ENCODE results near the gene FADS3.

FADS3 gene

GRCh38 chr11:61907871-61908729 is 16.8 kb upstream of the FADS3 start:
- no peaks in the 10 kb centered on the region for H3K27me3 ChIP-seq (ENCODE audit: insufficient read depth, insufficient read length)
- H3K9me3 ChIP-seq (ENCODE audit: insufficient read depth, low read length): no peaks in the 10 kb centered on the region
- no peak for DNase-seq (ENCODE audit: low read depth, low spot score)
- no peak overlapping the region for H3K4me3 ChIP-seq (ENCODE audit: insufficient read length, low read depth)
- no peak overlapping the region for H3K9ac ChIP-seq (ENCODE audit: insufficient read length, low read depth)
- H3K36me3 ChIP-seq (ENCODE audit: insufficient read depth, insufficient read length, low read length): no peaks in the 10 kb centered on the region
- peaks cover 24% of the 10 kb centered on the region for H3K4me1 ChIP-seq (ENCODE audit: insufficient read depth, insufficient read length)
- TF ChIP-seq SUZ12 (IDR thresholded peaks at IDR 0.05; ENCODE audit: extremely low read depth, insufficient read depth, insufficient read length) (no peak), ZNF274 (IDR thresholded peaks at IDR 0.05; ENCODE audit: low read depth, low read length) (no peak), YY1 (IDR thresholded peaks at IDR 0.05; ENCODE audit: insufficient read depth, insufficient read length) (no peak)

DNA sequence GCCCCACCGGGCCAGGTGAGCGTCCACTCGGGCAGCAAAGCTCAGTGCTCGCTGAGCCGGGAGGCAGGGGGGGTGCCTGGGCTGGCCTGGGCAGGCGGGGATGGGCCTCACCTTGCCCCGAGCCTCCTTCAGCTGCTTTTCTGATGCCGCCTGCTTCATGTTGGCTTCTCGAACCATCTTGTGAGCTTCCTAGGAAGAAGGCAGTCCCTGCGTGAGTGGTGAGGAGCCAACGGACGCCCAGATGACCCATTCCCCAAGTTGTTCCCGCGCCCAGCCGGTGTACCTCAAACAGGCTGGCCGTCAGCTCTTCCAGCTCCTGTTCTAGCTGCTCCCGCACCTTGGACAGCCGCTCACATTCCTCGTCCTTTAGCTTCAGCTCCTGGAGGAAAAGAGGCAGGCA is 15.9 kb upstream of the FADS3 start:
- Histone ChIP-seq H3K4me3 (ENCODE audit: insufficient read length, low read depth) (no peak overlapping the region), H3K9me3 (ENCODE audit: insufficient read depth, low read length) (no peaks in the 10 kb centered on the region), H3K36me3 (ENCODE audit: insufficient read depth, insufficient read length, low read length) (no peaks in the 10 kb centered on the region), H3K9ac (ENCODE audit: insufficient read length, low read depth) (no peak overlapping the region), H3K4me1 (ENCODE audit: insufficient read depth, insufficient read length) (peaks cover 32% of the 10 kb centered on the region), H3K27me3 (ENCODE audit: insufficient read depth, insufficient read length) (no peaks in the 10 kb centered on the region)
- no peak for DNase-seq (ENCODE audit: low read depth, low spot score)
- TF ChIP-seq YY1 (IDR thresholded peaks at IDR 0.05; ENCODE audit: insufficient read depth, insufficient read length): no peak
- TF ChIP-seq SUZ12 (IDR thresholded peaks at IDR 0.05; ENCODE audit: extremely low read depth, insufficient read depth, insufficient read length): no peak
- TF ChIP-seq ZNF274 (IDR thresholded peaks at IDR 0.05; ENCODE audit: low read depth, low read length): no peak

DNA sequence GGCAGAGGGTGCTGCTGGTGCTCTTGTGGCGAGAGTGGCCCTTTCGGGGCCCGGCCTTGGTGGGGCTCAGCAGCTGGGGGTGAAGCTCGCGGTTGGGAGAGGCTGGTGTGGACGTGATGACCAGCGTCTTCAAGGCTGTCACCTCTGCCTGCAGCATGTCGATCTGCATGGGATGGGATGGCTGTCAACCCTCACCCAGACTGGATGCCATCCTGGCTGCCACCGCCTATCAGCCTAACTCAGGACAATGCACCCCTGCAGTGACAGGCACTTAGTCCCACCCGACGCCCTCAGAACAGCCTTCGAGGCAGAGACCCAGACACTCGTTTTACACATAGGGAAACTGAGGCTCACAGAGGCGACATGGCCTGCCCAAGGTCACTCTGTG is 15.2 kb upstream of the FADS3 start:
- peaks cover 33% of the 10 kb centered on the region for H3K4me1 ChIP-seq (ENCODE audit: insufficient read depth, insufficient read length)
- TF ChIP-seq SUZ12 (IDR thresholded peaks at IDR 0.05; ENCODE audit: extremely low read depth, insufficient read depth, insufficient read length) (no peak), ZNF274 (IDR thresholded peaks at IDR 0.05; ENCODE audit: low read depth, low read length) (no peak), YY1 (IDR thresholded peaks at IDR 0.05; ENCODE audit: insufficient read depth, insufficient read length) (no peak)
- DNase-seq (ENCODE audit: low read depth, low spot score): no peak
- H3K9ac ChIP-seq (ENCODE audit: insufficient read length, low read depth): no peak overlapping the region
- H3K36me3 ChIP-seq (ENCODE audit: insufficient read depth, insufficient read length, low read length): no peaks in the 10 kb centered on the region
- no peaks in the 10 kb centered on the region for H3K9me3 ChIP-seq (ENCODE audit: insufficient read depth, low read length)
- no peak overlapping the region for H3K4me3 ChIP-seq (ENCODE audit: insufficient read length, low read depth)
- H3K27me3 ChIP-seq (ENCODE audit: insufficient read depth, insufficient read length): no peaks in the 10 kb centered on the region

DNA sequence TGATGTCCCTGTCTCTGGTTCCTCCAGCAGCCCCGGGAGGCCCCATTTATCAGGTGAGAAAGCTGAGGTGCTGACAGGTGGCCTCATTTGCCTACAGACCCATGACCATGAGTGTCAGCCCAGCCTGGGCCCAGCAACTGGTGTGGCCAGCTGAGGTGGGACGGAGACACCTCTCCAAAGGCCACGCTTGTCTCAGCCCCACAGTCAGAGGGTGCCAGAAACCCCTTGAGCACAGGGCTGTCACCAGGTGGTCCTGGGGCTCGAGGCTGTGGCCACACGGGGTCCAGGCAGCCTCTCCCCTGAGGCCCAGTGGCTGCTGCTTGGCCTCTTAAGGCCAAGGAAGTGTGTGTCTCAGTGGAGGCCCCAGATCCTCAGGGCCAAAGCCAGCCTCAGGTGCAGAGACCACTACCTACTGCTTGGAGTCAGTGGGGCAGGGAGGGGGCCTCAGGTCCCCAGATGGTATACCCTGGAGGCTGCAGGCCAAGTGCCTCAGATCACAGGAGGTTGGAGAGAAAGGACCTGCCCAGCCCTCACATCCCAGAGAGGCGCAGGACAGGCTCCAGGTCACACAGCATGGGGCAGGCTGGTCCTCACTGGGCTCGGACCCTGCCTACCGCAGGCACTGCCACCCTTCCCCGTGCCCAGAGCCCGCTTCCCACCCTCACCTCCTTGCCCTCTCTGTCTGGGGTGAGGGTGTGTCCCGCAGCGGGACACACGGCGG is 14.6 kb upstream of the FADS3 start:
- Histone ChIP-seq H3K36me3 (ENCODE audit: insufficient read depth, insufficient read length, low read length) (no peaks in the 10 kb centered on the region), H3K27me3 (ENCODE audit: insufficient read depth, insufficient read length) (no peaks in the 10 kb centered on the region), H3K9ac (ENCODE audit: insufficient read length, low read depth) (no peak overlapping the region)

GRCh38 chr11:61905067-61905696 is 13.8 kb upstream of the FADS3 start:
- TF ChIP-seq YY1 (IDR thresholded peaks at IDR 0.05; ENCODE audit: insufficient read depth, insufficient read length) (no peak), SUZ12 (IDR thresholded peaks at IDR 0.05; ENCODE audit: extremely low read depth, insufficient read depth, insufficient read length) (no peak), ZNF274 (IDR thresholded peaks at IDR 0.05; ENCODE audit: low read depth, low read length) (no peak)
- no peak overlapping the region for H3K4me3 ChIP-seq (ENCODE audit: insufficient read length, low read depth)
- no peak for DNase-seq (ENCODE audit: low read depth, low spot score)
- H3K9ac ChIP-seq (ENCODE audit: insufficient read length, low read depth): peak overlapping the region; percentile 24
- H3K4me1 ChIP-seq (ENCODE audit: insufficient read depth, insufficient read length): peaks cover 30% of the 10 kb centered on the region
- H3K36me3 ChIP-seq (ENCODE audit: insufficient read depth, insufficient read length, low read length): no peaks in the 10 kb centered on the region
- no peaks in the 10 kb centered on the region for H3K27me3 ChIP-seq (ENCODE audit: insufficient read depth, insufficient read length)
- H3K9me3 ChIP-seq (ENCODE audit: insufficient read depth, low read length): no peaks in the 10 kb centered on the region

More for the DNA sequence above, 14.6 kb upstream of the FADS3 start:
- TF ChIP-seq SUZ12 (IDR thresholded peaks at IDR 0.05; ENCODE audit: extremely low read depth, insufficient read depth, insufficient read length) (no peak), YY1 (IDR thresholded peaks at IDR 0.05; ENCODE audit: insufficient read depth, insufficient read length) (no peak)
- no peak for DNase-seq (ENCODE audit: low read depth, low spot score)
- H3K9me3 ChIP-seq (ENCODE audit: insufficient read depth, low read length): no peaks in the 10 kb centered on the region
- peaks cover 33% of the 10 kb centered on the region for H3K4me1 ChIP-seq (ENCODE audit: insufficient read depth, insufficient read length)
- H3K4me3 ChIP-seq (ENCODE audit: insufficient read length, low read depth): no peak overlapping the region

- TF ChIP-seq ZNF274 (IDR thresholded peaks at IDR 0.05; ENCODE audit: low read depth, low read length): no peak
- no peak for TF ChIP-seq SUZ12 (IDR thresholded peaks at IDR 0.05; ENCODE audit: extremely low read depth, insufficient read depth, insufficient read length)
- no peak for TF ChIP-seq YY1 (IDR thresholded peaks at IDR 0.05; ENCODE audit: insufficient read depth, insufficient read length)
- peak overlapping the region; percentile 50 for H3K9ac ChIP-seq (ENCODE audit: insufficient read length, low read depth)
- no peaks in the 10 kb centered on the region for H3K9me3 ChIP-seq (ENCODE audit: insufficient read depth, low read length)
- DNase-seq (ENCODE audit: low read depth, low spot score): no peak
- no peaks in the 10 kb centered on the region for H3K27me3 ChIP-seq (ENCODE audit: insufficient read depth, insufficient read length)
- no peaks in the 10 kb centered on the region for H3K36me3 ChIP-seq (ENCODE audit: insufficient read depth, insufficient read length, low read length)
- H3K4me1 ChIP-seq (ENCODE audit: insufficient read depth, insufficient read length): peaks cover 29% of the 10 kb centered on the region
- H3K4me3 ChIP-seq (ENCODE audit: insufficient read length, low read depth): no peak overlapping the region
Measured at GRCh38 chr11:61904539-61905048, 13.2 kb upstream of the FADS3 start.

Measured in NT2/D1 (cell line).